ENCODE data around the gene MEIS1. TPM values are rescaled to one million over a fixed set of nuclear protein-coding genes. Genes with fewer than 3 reads are reported as not detected.

Gene MEIS1
- total RNA-seq, 2 experiments from 2014 or later: not detected

DNA sequence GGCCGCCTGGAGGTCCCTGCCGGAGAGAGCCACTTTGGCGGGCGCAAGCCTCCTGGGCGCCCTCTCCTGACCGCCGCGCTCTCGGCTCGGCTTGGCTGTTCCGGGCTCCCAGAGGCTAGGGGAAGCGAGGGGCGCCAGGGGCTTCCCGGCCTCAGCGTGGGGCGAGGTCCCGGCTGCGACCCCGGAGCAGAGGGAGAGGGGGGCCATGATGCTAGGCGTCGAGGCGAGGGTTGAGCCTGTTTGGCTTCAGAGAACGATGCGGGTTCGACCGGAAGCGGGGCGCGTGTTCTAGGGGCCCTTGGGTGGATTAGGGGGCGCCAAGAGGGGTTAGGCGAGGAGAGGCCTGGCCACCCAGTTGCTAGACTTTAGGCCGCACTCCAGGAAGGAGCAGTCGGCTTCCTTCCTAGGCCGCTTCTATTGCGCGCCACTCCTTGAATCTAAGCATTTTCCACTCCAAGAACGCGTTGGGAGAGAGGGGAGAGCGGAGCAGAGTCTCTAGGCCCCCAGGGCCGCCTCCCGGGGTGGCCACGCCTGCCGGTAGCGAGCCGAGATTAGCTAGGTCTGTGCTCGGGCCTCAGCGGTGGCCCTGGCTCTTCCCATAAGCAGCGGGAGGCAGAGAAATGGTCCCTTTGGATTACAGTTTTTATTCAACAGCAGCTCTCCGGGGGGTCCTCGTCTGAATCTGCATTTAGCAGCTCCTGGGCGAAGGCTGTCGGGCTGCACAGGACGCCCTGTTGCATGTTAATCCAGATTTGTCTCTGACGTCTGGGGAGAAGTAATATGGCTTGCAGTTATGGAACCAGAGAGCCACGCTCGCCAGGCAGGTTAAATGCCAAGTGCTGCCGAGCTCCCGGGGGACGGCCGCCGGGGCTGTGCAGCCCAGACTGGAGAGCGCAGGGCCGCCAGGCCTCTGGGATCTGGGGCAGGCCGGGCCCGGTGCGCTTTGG lies 11.3 kb downstream of the MEIS1 start:
- no peak overlapping the region for H3K27ac Mint-ChIP-seq
- no peaks in the 10 kb centered on the region for H3K36me3 Mint-ChIP-seq
- no peak for DNase-seq
- peaks cover 59% of the 10 kb centered on the region for H3K27me3 Mint-ChIP-seq
- no peak overlapping the region for H3K4me3 Mint-ChIP-seq
- H3K4me1 Mint-ChIP-seq: no peaks in the 10 kb centered on the region
- no peaks in the 10 kb centered on the region for H3K9me3 Mint-ChIP-seq

- H3K9me3 Mint-ChIP-seq: no peaks in the 10 kb centered on the region
- no peak overlapping the region for H3K4me3 Mint-ChIP-seq
- no peak overlapping the region for H3K27ac Mint-ChIP-seq
- no peak for DNase-seq
- peaks cover 52% of the 10 kb centered on the region for H3K27me3 Mint-ChIP-seq
- H3K36me3 Mint-ChIP-seq: no peaks in the 10 kb centered on the region
- H3K4me1 Mint-ChIP-seq: no peaks in the 10 kb centered on the region
These were observed 12.0 kb downstream of the MEIS1 start for GRCh38 chr2:66446941-66447340.

DNA sequence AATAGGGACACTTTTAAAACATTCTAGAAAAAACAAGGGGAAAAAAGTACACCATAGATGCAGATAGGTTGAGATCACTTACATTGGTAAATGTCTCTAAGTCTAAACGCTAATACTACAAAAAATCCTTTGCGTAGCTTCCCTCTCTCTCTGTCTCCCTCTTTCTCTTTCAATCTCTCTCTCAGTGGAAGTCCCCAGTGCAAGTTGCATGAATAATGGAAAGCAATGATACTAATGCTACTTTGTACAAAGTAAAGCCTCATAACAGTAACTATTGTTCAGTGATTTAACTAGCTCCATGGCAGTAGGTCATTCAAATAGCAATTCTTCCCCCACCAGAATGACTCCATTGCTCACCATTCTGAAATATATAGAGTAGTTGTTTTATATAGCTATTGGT lies 12.8 kb downstream of the MEIS1 start:
- no peaks in the 10 kb centered on the region for H3K36me3 Mint-ChIP-seq
- no peaks in the 10 kb centered on the region for H3K9me3 Mint-ChIP-seq
- no peak overlapping the region for H3K4me3 Mint-ChIP-seq
- H3K4me1 Mint-ChIP-seq: no peaks in the 10 kb centered on the region
- peaks cover 48% of the 10 kb centered on the region for H3K27me3 Mint-ChIP-seq
- H3K27ac Mint-ChIP-seq: no peak overlapping the region
- DNase-seq: no peak

- Mint-ChIP-seq H3K4me1 (no peaks in the 10 kb centered on the region), H3K36me3 (no peaks in the 10 kb centered on the region), H3K27ac (no peak overlapping the region), H3K9me3 (no peaks in the 10 kb centered on the region), H3K4me3 (no peak overlapping the region), H3K27me3 (peaks cover 42% of the 10 kb centered on the region)
- DNase-seq: no peak
These were observed 13.4 kb downstream of the MEIS1 start for GRCh38 chr2:66448136-66448991.

- DNase-seq: no peak
- H3K9me3 Mint-ChIP-seq: no peaks in the 10 kb centered on the region
These were observed 17.3 kb downstream of the MEIS1 start for GRCh38 chr2:66452214-66452613.

DNA sequence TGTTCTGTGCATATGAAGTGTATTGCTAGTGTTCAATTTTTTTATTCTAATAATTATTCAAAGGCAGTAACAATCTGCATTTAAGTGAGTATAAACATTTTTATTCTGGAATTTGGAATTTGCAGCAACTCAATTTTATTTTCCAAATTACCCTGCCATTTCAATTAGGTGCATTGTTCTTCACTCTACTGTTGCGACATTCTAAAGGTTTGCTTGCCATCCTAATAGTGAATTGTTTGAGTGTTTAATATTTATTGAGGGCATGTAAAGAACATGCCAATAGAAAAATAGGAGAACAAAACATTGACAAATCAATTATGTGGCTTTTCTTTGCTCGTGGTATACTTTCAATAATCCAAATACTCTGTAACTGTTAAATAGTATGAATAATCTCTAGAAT lies 18.0 kb downstream of the MEIS1 start:
- H3K27ac Mint-ChIP-seq: no peak overlapping the region
- peaks cover 15% of the 10 kb centered on the region for H3K27me3 Mint-ChIP-seq
- H3K9me3 Mint-ChIP-seq: no peaks in the 10 kb centered on the region
- H3K4me1 Mint-ChIP-seq: no peaks in the 10 kb centered on the region
- H3K4me3 Mint-ChIP-seq: no peak overlapping the region
- DNase-seq: no peak
- H3K36me3 Mint-ChIP-seq: no peaks in the 10 kb centered on the region

More at GRCh38 chr2:66452214-66452613, 17.3 kb downstream of the MEIS1 start:
- Mint-ChIP-seq H3K4me1 (no peaks in the 10 kb centered on the region), H3K36me3 (no peaks in the 10 kb centered on the region), H3K4me3 (no peak overlapping the region), H3K27ac (no peak overlapping the region), H3K27me3 (peaks cover 15% of the 10 kb centered on the region)

- H3K4me1 Mint-ChIP-seq: no peaks in the 10 kb centered on the region
- DNase-seq: no peak
- H3K27me3 Mint-ChIP-seq: peaks cover 11% of the 10 kb centered on the region
- no peaks in the 10 kb centered on the region for H3K36me3 Mint-ChIP-seq
- no peaks in the 10 kb centered on the region for H3K9me3 Mint-ChIP-seq
- H3K4me3 Mint-ChIP-seq: no peak overlapping the region
- H3K27ac Mint-ChIP-seq: no peak overlapping the region
These were observed 20.6 kb downstream of the MEIS1 start for GRCh38 chr2:66455490-66455889.

DNA sequence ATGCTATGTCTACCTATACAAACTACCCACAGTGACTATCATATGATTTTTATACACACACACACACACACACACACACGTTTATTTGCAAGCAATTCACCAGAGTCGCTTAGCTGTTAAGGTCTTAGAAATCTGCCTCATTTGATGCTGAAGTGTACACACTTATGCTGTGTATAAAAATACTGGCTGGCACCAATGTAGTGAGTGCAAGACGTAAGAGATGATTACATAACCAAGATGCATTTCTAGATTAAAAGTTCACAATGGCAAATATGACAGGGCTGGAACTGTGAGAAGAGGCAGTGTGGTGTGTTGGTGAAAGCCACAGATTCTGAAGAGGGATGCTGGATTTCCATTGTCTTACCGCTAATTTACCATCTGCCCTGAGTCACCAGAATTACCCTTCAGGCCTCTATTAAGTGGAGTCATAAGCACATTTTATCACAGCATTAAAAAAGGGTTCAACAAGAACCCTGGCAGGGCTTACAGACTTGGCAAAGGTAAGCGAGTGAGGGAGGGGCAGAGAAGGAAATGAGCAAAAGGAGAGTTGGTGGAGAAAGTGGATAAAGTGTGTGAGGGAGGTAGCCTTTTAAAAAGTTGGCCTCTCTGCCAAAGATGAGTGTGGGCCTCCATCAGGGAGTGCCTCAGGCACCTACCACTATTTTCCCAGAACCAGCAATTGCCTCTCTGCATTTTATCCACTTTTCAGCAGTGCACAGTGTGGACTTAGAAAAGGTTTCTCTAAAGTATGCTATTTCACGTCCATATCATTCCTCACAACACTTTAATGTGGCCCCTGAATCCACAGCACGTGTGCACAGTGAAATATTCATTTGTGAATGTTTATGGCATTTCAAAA lies 21.5 kb downstream of the MEIS1 start:
- DNase-seq: no peak
- Mint-ChIP-seq H3K4me1 (no peaks in the 10 kb centered on the region), H3K4me3 (no peak overlapping the region), H3K36me3 (no peaks in the 10 kb centered on the region), H3K9me3 (no peaks in the 10 kb centered on the region), H3K27me3 (peaks cover 5% of the 10 kb centered on the region), H3K27ac (no peak overlapping the region)

DNA sequence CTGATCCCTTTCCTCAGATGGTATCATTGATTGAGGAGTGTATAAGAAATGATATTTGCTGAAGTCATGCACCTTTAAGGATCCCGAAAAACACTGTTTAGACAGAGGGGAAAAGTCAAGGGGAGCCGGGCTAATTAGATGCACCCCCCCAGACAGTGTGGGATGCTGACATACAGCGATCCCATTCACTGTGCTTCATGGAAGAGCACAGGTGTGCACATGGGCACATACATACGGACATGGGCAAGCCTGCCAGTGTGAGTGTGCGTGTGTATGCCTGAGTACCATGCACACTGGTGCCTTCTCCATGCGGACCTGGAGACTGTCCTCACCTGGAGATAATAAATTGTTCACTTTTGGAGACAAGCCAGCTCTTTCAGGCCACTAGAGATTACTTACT lies 22.6 kb downstream of the MEIS1 start:
- H3K4me1 Mint-ChIP-seq: no peaks in the 10 kb centered on the region
- peaks cover 5% of the 10 kb centered on the region for H3K27me3 Mint-ChIP-seq
- no peak overlapping the region for H3K4me3 Mint-ChIP-seq
- no peaks in the 10 kb centered on the region for H3K9me3 Mint-ChIP-seq
- DNase-seq: no peak
- H3K36me3 Mint-ChIP-seq: no peaks in the 10 kb centered on the region
- no peak overlapping the region for H3K27ac Mint-ChIP-seq

DNA sequence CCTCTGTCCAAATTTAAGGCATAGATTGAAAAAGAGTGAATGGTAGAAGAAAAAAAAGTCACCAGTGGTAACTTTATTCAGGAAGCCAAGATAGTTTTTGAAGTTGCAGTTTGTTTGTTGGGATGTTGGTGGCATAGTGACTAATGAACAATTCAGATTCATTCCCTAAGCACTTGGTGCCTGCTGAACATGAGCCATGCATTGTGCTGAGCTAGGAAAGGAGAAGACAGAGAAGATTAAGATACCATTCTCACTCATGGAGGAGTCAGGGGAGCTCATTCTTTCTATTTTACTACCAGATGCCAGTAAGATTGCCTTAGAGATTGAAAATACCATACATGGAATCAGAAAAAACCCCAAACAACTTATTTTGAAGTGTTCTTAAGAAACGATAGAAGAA lies 25.1 kb downstream of the MEIS1 start:
- DNase-seq: no peak
- Mint-ChIP-seq H3K4me1 (no peaks in the 10 kb centered on the region), H3K27me3 (no peaks in the 10 kb centered on the region), H3K36me3 (no peaks in the 10 kb centered on the region), H3K9me3 (no peaks in the 10 kb centered on the region), H3K4me3 (no peak overlapping the region), H3K27ac (no peak overlapping the region)

DNA sequence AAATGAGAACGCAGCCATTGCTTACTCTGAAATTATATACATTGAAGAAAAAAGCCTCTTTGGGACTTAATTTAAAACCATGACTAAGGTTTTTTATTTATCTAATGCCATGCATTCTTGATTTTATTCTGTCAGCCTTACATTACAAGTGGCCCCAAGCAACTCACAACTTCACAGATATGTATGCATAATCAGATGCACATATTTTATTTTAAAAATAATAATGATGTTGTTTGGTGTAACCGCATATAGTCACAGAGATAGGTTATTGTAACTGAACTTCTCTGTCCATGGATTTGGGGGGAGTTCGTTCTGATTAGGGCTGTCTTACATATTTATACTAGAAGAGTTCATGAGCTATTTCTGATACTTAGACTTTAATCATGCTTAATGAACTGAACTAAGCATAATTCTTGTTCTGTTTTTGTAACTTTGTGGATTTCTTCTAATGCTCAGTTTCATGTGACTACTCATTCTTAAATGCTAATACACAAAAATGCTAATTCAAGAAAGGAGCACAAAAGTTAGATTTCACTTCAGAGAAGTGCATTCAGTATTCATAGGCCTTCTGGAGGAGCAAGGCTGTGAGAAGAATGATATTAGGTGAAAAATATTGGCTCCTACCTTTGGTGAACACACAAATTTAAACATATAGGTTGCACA lies 26.2 kb downstream of the MEIS1 start:
- no peaks in the 10 kb centered on the region for H3K4me1 Mint-ChIP-seq
- no peak overlapping the region for H3K4me3 Mint-ChIP-seq
- H3K36me3 Mint-ChIP-seq: no peaks in the 10 kb centered on the region
- no peak for DNase-seq
- H3K9me3 Mint-ChIP-seq: no peaks in the 10 kb centered on the region
- H3K27me3 Mint-ChIP-seq: peaks cover under 1% of the 10 kb centered on the region
- H3K27ac Mint-ChIP-seq: no peak overlapping the region

GRCh38 chr2:66461664-66462500 lies 27.0 kb downstream of the MEIS1 start:
- H3K9me3 Mint-ChIP-seq: no peaks in the 10 kb centered on the region
- no peak overlapping the region for H3K27ac Mint-ChIP-seq
- H3K4me1 Mint-ChIP-seq: no peaks in the 10 kb centered on the region
- H3K27me3 Mint-ChIP-seq: peaks cover 5% of the 10 kb centered on the region
- no peak overlapping the region for H3K4me3 Mint-ChIP-seq
- no peaks in the 10 kb centered on the region for H3K36me3 Mint-ChIP-seq
- no peak for DNase-seq

DNA sequence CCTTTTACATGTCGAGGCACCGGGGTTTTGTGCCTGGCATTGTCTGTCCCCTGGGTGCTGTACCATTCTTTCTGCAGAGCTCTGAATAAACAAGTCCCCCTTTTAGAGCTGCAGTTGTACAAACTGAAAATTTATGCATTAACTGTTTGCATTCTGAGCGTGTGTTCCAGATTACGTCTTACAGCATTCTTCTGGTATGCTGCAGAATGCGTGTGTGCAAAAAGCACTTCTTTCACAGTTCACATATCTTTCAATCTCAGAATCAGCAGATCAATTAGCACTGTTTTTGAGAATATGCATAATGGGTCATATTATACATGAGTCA lies 27.5 kb downstream of the MEIS1 start:
- H3K4me3 Mint-ChIP-seq: no peak overlapping the region
- H3K4me1 Mint-ChIP-seq: no peaks in the 10 kb centered on the region
- no peak overlapping the region for H3K27ac Mint-ChIP-seq
- no peak for DNase-seq
- peaks cover 6% of the 10 kb centered on the region for H3K27me3 Mint-ChIP-seq
- no peaks in the 10 kb centered on the region for H3K9me3 Mint-ChIP-seq
- no peaks in the 10 kb centered on the region for H3K36me3 Mint-ChIP-seq
